HFFc6 (cell line): ENCODE data around the gene ZNF524. TPM values are rescaled to one million over a fixed set of nuclear protein-coding genes. Genes with fewer than 3 reads are reported as not detected.

Experiments used
- DNase-seq: peaks from one replicate; pipeline ENCODE4 v3.0.0-alpha.2; 2018
- H3K27ac Mint-ChIP-seq: 2 replicates; pipeline ENCODE4 v1.8.0; 2020; ENCODE audit warnings: mild to moderate bottlenecking, mixed read lengths
- H3K27me3 Mint-ChIP-seq: 2 replicates; pipeline ENCODE4 v1.8.0; 2021; ENCODE audit warnings: mild to moderate bottlenecking, moderate library complexity, mixed read lengths; ENCODE audit not compliant: insufficient read depth
- H3K36me3 Mint-ChIP-seq: 2 replicates; pipeline ENCODE4 v1.8.0; 2021; ENCODE audit warnings: low read depth, mixed read lengths
- H3K4me1 Mint-ChIP-seq: 2 replicates; pipeline ENCODE4 v1.8.0; 2020; ENCODE audit warnings: low read depth, mixed read lengths
- H3K4me3 Mint-ChIP-seq: 2 replicates; pipeline ENCODE4 v1.8.0; 2020; ENCODE audit warnings: mild to moderate bottlenecking, moderate library complexity, mixed read lengths
- H3K9me3 Mint-ChIP-seq: 2 replicates; pipeline ENCODE4 v1.8.0; 2020; ENCODE audit warnings: mild to moderate bottlenecking, mixed read lengths
- total RNA-seq, 6 experiments: library from RNA; stranded (reverse); fragmentation: NEBNext Ultra II Directional; extraction: Animal tissue kit (Norgen Biotek cat#: 25700); gene quantifications; 2 replicates in 1 of 6; 3 replicates in 5 of 6; pipeline ENCODE4 v1.2.3, GENCODE V29; 2021
- TF ChIP-seq, protein P1 (sequence below): fragments of 200-600 bp; sonication (generic); IDR thresholded peaks from 2 replicates; pipeline ENCODE4 v1.5.0; 2021; ENCODE audit warnings: antibody characterized with exemption, mild to moderate bottlenecking

The ZNF524 gene
- total RNA-seq, 6 experiments from 2014 or later: 9.3 to 12.0 (median 10.7) TPM

DNA sequence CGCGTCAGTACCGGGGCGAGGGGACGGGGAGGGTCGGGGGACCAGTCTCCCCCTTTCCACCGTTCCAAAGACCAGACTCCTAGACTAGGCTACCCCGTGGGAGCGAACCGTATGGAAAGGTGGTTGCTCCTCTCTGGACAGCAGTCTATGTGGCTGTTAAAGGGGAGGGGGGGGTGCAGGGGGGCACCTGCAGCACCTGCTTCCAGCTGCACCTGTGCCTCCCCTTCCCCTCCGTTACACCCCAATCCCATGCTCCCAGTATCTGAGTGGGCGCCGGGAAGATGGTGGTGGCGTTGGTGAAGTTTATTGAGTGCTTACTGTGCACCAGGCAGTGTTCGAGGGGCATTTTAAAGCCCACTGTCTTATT lies 557 bp downstream of the ZNF524 start:
- peaks cover 26% of the 10 kb centered on the region for H3K4me1 Mint-ChIP-seq
- DNase-seq: no peak
- H3K9me3 Mint-ChIP-seq: no peaks in the 10 kb centered on the region
- H3K4me3 Mint-ChIP-seq: peak overlapping the region; percentile 84
- peak overlapping the region; percentile 76 for H3K27ac Mint-ChIP-seq
- TF ChIP-seq, protein P1, sequence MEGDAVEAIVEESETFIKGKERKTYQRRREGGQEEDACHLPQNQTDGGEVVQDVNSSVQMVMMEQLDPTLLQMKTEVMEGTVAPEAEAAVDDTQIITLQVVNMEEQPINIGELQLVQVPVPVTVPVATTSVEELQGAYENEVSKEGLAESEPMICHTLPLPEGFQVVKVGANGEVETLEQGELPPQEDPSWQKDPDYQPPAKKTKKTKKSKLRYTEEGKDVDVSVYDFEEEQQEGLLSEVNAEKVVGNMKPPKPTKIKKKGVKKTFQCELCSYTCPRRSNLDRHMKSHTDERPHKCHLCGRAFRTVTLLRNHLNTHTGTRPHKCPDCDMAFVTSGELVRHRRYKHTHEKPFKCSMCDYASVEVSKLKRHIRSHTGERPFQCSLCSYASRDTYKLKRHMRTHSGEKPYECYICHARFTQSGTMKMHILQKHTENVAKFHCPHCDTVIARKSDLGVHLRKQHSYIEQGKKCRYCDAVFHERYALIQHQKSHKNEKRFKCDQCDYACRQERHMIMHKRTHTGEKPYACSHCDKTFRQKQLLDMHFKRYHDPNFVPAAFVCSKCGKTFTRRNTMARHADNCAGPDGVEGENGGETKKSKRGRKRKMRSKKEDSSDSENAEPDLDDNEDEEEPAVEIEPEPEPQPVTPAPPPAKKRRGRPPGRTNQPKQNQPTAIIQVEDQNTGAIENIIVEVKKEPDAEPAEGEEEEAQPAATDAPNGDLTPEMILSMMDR: no peak
- peaks cover 34% of the 10 kb centered on the region for H3K36me3 Mint-ChIP-seq
- peaks cover 1% of the 10 kb centered on the region for H3K27me3 Mint-ChIP-seq

DNA sequence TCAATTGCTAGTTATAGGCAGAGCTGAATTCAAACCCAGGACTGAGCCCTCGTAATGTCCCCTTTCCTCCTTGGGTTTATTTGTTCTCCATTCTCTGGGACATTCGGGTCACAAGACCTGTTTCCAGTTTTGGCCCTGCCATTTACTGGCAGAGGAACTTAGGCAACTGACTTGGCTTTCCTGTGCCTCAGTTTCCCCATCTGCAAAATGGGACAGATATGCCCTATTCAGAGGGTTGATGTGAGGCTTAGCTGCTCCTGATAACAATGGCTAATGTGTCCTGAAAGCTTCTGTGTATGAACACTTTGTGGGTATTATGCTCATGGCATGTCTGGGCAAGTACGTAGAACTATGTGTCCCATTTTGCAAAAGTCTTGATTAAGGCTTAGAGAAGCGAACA lies 996 bp downstream of the ZNF524 start:
- Mint-ChIP-seq H3K9me3 (no peaks in the 10 kb centered on the region), H3K4me3 (peak overlapping the region; percentile 84), H3K36me3 (peaks cover 30% of the 10 kb centered on the region), H3K27me3 (peaks cover 1% of the 10 kb centered on the region), H3K27ac (peak overlapping the region; percentile 76), H3K4me1 (peaks cover 26% of the 10 kb centered on the region)
- no peak for DNase-seq
- TF ChIP-seq, protein P1: no peak

DNA sequence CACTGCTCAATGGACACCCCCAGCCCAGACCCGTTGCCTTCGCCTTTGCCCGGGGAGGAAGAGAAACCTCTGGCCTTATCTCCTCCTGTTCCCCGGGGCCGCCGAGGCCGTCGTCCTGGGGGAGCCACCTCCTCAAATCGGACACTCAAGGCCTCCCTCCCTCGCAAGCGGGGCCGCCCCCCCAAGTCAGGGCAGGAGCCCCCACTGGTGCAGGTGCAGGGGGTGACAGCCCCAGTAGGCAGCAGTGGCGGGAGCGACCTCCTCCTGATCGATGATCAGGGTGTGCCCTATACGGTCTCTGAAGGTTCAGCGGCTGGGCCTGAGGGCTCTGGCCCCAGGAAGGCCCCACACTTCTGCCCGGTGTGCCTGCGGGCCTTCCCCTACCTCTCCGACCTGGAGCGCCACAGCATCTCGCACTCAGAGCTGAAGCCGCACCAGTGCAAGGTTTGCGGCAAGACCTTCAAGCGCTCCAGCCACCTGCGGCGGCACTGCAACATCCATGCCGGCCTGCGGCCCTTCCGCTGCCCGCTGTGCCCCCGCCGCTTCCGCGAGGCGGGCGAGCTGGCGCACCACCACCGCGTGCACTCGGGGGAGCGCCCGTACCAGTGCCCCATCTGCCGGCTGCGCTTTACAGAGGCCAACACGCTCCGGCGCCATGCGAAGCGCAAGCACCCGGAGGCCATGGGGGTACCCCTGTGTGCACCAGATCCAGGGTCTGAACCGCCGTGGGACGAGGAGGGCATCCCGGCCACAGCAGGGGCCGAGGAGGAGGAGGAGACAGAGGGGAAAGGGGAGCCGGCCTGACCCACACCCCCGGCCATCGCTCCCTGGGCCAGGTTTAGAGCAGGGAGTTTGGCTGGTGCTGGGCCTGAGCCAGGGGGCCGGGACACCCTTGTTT lies 2.3 kb downstream of the ZNF524 start:
- Mint-ChIP-seq H3K4me1 (peaks cover 37% of the 10 kb centered on the region), H3K27ac (no peak overlapping the region), H3K4me3 (no peak overlapping the region), H3K36me3 (peaks cover 25% of the 10 kb centered on the region), H3K9me3 (no peaks in the 10 kb centered on the region), H3K27me3 (peaks cover 1% of the 10 kb centered on the region)
- TF ChIP-seq, protein P1: no peak
- DNase-seq: no peak

DNA sequence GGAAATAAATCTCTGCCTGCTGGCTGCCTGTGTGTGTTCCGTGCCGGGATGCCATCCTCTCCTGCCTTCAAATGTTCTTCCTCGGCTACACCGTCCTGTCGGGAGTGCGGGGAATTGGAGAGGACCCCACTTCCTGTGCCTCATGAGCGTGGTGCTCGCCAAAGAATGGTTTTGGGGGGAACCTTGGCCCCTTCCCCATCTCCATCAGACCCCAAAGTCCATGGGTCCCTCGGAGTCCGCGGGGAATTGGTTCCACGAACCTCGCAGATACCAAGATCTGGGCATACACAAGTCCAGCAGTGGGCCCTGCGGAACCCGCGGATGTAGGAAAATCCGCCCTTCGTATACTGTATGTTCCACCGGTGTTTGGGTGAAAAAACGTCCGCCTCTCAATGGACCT lies 3.0 kb downstream of the ZNF524 start:
- Mint-ChIP-seq H3K9me3 (no peaks in the 10 kb centered on the region), H3K36me3 (peaks cover 28% of the 10 kb centered on the region), H3K4me1 (peaks cover 45% of the 10 kb centered on the region), H3K27ac (peak overlapping the region; percentile 66; the same call in 1 of the 2 replicates), H3K27me3 (peaks cover 1% of the 10 kb centered on the region), H3K4me3 (no peak overlapping the region)
- TF ChIP-seq, protein P1: no peak
- no peak for DNase-seq

DNA sequence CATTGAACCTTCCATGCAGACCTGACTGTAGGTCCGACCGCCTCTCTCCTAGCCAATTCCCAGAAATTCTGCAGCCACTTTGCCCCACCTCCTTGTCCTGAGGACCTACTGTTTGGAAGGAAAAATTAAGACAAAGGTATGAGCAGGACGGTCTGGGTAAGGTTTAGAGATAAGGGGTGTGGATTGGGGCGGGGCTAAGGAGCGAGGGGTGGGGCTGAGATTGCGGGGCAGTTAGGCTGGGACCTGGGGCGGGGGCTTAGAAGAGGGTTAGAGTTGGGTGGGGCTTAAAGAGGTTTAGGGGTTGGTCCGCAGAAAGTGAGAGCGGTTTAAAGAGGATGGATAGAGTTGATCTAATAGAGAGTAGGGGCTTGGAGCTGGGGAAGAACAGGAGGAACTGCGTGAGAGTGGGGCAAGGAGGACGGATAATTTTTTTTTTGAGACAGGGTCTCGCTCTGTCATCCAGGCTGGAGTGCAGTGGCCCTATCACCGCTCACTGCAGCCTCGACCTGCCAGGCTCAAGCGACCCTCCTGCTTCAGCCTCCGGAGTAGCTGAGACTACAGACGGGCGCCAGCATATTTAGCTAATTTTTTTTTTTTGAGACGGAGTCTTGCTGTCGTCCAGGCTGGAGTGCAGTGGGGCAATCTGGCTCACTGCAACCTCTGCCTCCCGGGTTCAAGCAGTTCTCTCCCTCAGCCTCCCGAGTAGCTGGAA lies 3.6 kb downstream of the ZNF524 start:
- TF ChIP-seq, protein P1: no peak
- H3K4me3 Mint-ChIP-seq: peak overlapping the region; percentile 85
- peak overlapping the region; percentile 66 for H3K27ac Mint-ChIP-seq
- peaks cover 1% of the 10 kb centered on the region for H3K27me3 Mint-ChIP-seq
- peaks cover 46% of the 10 kb centered on the region for H3K4me1 Mint-ChIP-seq
- no peaks in the 10 kb centered on the region for H3K9me3 Mint-ChIP-seq
- H3K36me3 Mint-ChIP-seq: peaks cover 28% of the 10 kb centered on the region
- no peak for DNase-seq
